SH-SY5Y (cell line): ENCODE results near the gene ESPN.

ENCODE experiments used
- GATA2 ChIP-seq: IDR thresholded peaks from 2 replicates; pipeline ENCODE4 v1.6.1; 2011; ENCODE audit warnings: mild to moderate bottlenecking, low read depth, low read length
- GATA3 ChIP-seq: IDR thresholded peaks from 2 replicates; pipeline ENCODE4 v1.6.1; 2011; ENCODE audit warnings: low read depth, mild to moderate bottlenecking, low read length, moderate library complexity

DNA sequence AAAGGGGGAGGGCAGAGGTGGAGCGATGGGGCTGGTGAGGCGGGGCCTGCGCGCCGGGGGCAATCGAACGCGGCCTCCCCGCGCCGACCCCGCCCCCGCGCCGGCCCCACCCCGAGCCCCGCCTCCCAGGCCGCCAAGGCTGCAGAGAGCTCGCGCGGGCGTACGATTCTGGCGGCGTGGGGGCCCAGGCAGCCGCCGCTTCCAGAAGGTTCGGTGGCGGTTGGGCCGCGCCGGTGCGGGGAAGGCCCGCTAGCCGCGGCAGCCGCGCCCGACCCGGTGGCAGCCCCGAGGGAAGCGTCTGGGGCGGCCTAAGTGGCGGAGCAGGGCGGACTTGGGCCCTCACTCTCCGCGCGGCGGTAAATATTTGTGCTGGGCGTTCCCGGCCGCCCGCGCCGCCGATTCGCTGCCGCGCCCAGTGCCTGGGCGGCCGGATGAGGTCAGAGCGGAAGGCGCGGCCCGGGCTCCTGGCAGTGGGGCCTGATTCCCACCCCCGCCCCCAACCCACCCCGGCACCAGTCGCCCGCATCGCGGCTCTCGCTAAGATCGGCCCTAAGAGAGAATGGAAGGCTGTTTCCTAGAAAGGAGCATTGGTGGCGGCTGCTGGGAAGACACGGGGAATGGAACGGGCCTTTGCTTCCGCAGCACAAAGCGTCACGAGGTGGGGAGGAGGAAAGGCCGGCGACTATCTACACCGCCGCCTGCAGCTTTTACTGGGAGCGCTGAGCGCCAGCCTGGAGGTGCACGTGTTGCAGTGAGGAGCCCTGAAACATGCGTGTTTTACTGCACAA, 31.0 kb upstream of the ESPN start, which contains the start of gene ACOT7:
- TF ChIP-seq GATA3 (no peak), GATA2 (no peak)
